GM23338 (cell line): Measurements from ENCODE around the gene NWD2. TPM values are rescaled to one million over a fixed set of nuclear protein-coding genes. Genes with fewer than 3 reads are reported as not detected.

Experiments
- ATAC-seq: fragments of 200-7000 bp; cut with Tn5 transposase; 3 replicates; pipeline ENCODE4 v1.9.1; 2020
- DNase-seq: peaks from one replicate; pipeline ENCODE4 v3.0.0-alpha.2; 2015; ENCODE audit warnings: low spot score
- H2AFZ ChIP-seq: fragments of 200-600 bp; sonication (generic); 2 replicates; pipeline ENCODE4 v1.8.0; 2016; ENCODE audit warnings: antibody characterized with exemption, mild to moderate bottlenecking, moderate library complexity
- H3F3A ChIP-seq: fragments of 200-600 bp; sonication (generic); replicated peaks from 2 replicates; pipeline ENCODE4 v1.8.0; 2017; ENCODE audit warnings: antibody characterized with exemption, mixed run types, low read depth
- H3K27ac ChIP-seq: fragments of 200-600 bp; sonication (generic); 2 replicates; pipeline ENCODE4 v1.6.1; 2016; ENCODE audit warnings: low read depth
- H3K27me3 ChIP-seq: fragments of 200-600 bp; sonication (generic); 2 replicates; pipeline ENCODE4 v1.8.0; 2016; ENCODE audit warnings: mild to moderate bottlenecking, mixed run types, moderate library complexity; ENCODE audit not compliant: insufficient read depth
- H3K36me3 ChIP-seq: fragments of 200-600 bp; sonication (generic); 2 replicates; pipeline ENCODE4 v1.8.0; 2016; ENCODE audit warnings: mild to moderate bottlenecking; ENCODE audit not compliant: insufficient read depth
- H3K4me1 ChIP-seq: fragments of 200-600 bp; sonication (generic); 2 replicates; pipeline ENCODE4 v1.8.0; 2016; ENCODE audit warnings: mild to moderate bottlenecking, moderate library complexity; ENCODE audit not compliant: insufficient read depth
- H3K4me2 ChIP-seq: fragments of 200-600 bp; sonication (generic); 2 replicates; pipeline ENCODE4 v1.7.1; 2017; ENCODE audit warnings: mixed run types
- H3K4me3 ChIP-seq: fragments of 200-600 bp; sonication (generic); 2 replicates; pipeline ENCODE4 v1.6.1; 2016; ENCODE audit warnings: mixed run types
- H3K79me2 ChIP-seq: fragments of 200-600 bp; sonication (generic); replicated peaks from 2 replicates; pipeline ENCODE4 v1.8.0; 2017; ENCODE audit warnings: mild to moderate bottlenecking; ENCODE audit not compliant: insufficient read depth
- H3K9me2 ChIP-seq: fragments of 200-600 bp; sonication (generic); 2 replicates; pipeline ENCODE4 v1.8.0; 2017; ENCODE audit not compliant: insufficient read depth
- H4K20me1 ChIP-seq: fragments of 200-600 bp; sonication (generic); replicated peaks from 2 replicates; pipeline ENCODE4 v1.8.0; 2017; ENCODE audit warnings: mild to moderate bottlenecking; ENCODE audit not compliant: insufficient read depth
- H3K27ac Mint-ChIP-seq: 2 replicates; pipeline ENCODE4 v1.8.0; 2020; ENCODE audit warnings: inconsistent platforms, mild to moderate bottlenecking, moderate library complexity, mixed read lengths
- H3K27me3 Mint-ChIP-seq: 3 replicates; pipeline ENCODE4 v1.8.0; 2022; ENCODE audit warnings: low read depth, mild to moderate bottlenecking, moderate library complexity, mixed read lengths, inconsistent platforms; ENCODE audit not compliant: insufficient read depth, poor library complexity
- H3K36me3 Mint-ChIP-seq: 3 replicates; pipeline ENCODE4 v1.8.0; 2021; ENCODE audit warnings: low read depth, mild to moderate bottlenecking, inconsistent platforms, moderate library complexity, mixed read lengths
- H3K4me1 Mint-ChIP-seq: 3 replicates; pipeline ENCODE4 v1.8.0; 2020; ENCODE audit warnings: mild to moderate bottlenecking, inconsistent platforms, mixed read lengths
- H3K4me3 Mint-ChIP-seq: 3 replicates; pipeline ENCODE4 v1.8.0; 2021; ENCODE audit warnings: moderate library complexity, mild to moderate bottlenecking, inconsistent platforms, mixed read lengths
- H3K9me3 Mint-ChIP-seq: 3 replicates; pipeline ENCODE4 v1.8.0; 2020; ENCODE audit warnings: moderate library complexity, mild to moderate bottlenecking, inconsistent platforms, mixed read lengths
- CREB1 ChIP-seq: fragments of 250-450 bp; sonication (Bioruptor Pico); IDR thresholded peaks from 2 replicates; pipeline ENCODE4 v1.5.0; 2020; ENCODE audit warnings: low read depth, mild to moderate bottlenecking, moderate library complexity
- NANOG ChIP-seq: IDR thresholded peaks from 2 replicates; pipeline ENCODE4 v1.6.1; 2016; ENCODE audit warnings: antibody characterized with exemption, borderline replicate concordance
- POLR2AphosphoS5 ChIP-seq: IDR thresholded peaks from 2 replicates; pipeline ENCODE4 v1.6.1; 2016; ENCODE audit warnings: antibody characterized with exemption, low read depth
- polyA plus RNA-seq: library from polyadenylated mRNA; unstranded; fragments of >200 nt; fragmentation: Nextera tagmentation; extraction: Ambion mirVana; gene quantifications from 2 replicates; pipeline ENCODE4 v1.2.1, GENCODE V29; 2016
- total RNA-seq: library from RNA; depleted of rRNA; stranded (reverse); fragments of >200 nt; shearing (Covaris generic); gene quantifications from 2 replicates; pipeline ENCODE4 v1.2.3, GENCODE V29; 2014
- TF ChIP-seq, protein P1 (sequence below): fragments of 250-450 bp; sonication (Bioruptor Pico); IDR thresholded peaks from 2 replicates; pipeline ENCODE4 v1.5.0; 2020; ENCODE audit warnings: mild to moderate bottlenecking, moderate library complexity
- TF ChIP-seq, protein P2 (sequence below), 2 experiments: fragments of 200-600 bp in 1 of 2; sonication (generic) in 1 of 2; conservative IDR thresholded peaks; 2 replicates each; pipeline versions ENCODE4 v1.5.1 to v1.6.1; 2016 to 2017; ENCODE audit warnings: antibody characterized with exemption in 2 of 2, low read depth in 2 of 2, mild to moderate bottlenecking in 2 of 2, moderate library complexity in 1 of 2

Gene NWD2
- total and polyA plus RNA-seq, 2 experiments from 2014 or later, result 0.07 TPM; not detected in 1

DNA sequence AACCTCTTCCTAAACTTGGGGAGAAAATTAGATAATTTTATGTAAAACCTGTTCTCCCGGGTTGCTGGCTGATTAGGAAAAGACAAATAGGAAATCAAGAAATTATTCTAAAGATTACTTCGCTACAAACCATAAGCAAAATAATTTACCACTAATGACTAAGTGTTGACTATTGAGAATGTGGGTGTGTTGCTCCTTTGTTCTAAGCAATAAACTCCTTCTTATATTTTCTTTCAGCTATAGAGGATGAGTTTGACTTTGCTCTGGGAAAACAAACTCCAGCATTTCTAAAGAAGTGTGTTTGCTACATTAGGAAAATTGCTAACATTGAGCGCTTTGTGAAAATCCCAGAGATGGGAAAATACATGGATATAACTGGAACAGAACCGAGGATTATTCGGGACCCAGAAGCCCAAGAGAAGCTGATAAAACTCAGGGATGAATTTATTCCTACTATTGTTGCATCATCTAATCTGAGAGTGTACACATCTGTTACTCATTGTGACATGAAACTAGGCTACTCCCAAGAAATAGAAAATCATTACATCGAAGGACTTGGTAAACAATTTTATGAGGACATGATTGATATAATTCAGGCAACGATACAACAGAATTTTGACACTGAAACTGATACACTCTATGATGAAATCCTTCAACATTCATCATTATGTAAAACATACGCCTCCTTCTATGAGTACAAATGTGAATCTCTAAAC is 194.2 kb downstream of the NWD2 start (continued):
- TF ChIP-seq, protein P1, sequence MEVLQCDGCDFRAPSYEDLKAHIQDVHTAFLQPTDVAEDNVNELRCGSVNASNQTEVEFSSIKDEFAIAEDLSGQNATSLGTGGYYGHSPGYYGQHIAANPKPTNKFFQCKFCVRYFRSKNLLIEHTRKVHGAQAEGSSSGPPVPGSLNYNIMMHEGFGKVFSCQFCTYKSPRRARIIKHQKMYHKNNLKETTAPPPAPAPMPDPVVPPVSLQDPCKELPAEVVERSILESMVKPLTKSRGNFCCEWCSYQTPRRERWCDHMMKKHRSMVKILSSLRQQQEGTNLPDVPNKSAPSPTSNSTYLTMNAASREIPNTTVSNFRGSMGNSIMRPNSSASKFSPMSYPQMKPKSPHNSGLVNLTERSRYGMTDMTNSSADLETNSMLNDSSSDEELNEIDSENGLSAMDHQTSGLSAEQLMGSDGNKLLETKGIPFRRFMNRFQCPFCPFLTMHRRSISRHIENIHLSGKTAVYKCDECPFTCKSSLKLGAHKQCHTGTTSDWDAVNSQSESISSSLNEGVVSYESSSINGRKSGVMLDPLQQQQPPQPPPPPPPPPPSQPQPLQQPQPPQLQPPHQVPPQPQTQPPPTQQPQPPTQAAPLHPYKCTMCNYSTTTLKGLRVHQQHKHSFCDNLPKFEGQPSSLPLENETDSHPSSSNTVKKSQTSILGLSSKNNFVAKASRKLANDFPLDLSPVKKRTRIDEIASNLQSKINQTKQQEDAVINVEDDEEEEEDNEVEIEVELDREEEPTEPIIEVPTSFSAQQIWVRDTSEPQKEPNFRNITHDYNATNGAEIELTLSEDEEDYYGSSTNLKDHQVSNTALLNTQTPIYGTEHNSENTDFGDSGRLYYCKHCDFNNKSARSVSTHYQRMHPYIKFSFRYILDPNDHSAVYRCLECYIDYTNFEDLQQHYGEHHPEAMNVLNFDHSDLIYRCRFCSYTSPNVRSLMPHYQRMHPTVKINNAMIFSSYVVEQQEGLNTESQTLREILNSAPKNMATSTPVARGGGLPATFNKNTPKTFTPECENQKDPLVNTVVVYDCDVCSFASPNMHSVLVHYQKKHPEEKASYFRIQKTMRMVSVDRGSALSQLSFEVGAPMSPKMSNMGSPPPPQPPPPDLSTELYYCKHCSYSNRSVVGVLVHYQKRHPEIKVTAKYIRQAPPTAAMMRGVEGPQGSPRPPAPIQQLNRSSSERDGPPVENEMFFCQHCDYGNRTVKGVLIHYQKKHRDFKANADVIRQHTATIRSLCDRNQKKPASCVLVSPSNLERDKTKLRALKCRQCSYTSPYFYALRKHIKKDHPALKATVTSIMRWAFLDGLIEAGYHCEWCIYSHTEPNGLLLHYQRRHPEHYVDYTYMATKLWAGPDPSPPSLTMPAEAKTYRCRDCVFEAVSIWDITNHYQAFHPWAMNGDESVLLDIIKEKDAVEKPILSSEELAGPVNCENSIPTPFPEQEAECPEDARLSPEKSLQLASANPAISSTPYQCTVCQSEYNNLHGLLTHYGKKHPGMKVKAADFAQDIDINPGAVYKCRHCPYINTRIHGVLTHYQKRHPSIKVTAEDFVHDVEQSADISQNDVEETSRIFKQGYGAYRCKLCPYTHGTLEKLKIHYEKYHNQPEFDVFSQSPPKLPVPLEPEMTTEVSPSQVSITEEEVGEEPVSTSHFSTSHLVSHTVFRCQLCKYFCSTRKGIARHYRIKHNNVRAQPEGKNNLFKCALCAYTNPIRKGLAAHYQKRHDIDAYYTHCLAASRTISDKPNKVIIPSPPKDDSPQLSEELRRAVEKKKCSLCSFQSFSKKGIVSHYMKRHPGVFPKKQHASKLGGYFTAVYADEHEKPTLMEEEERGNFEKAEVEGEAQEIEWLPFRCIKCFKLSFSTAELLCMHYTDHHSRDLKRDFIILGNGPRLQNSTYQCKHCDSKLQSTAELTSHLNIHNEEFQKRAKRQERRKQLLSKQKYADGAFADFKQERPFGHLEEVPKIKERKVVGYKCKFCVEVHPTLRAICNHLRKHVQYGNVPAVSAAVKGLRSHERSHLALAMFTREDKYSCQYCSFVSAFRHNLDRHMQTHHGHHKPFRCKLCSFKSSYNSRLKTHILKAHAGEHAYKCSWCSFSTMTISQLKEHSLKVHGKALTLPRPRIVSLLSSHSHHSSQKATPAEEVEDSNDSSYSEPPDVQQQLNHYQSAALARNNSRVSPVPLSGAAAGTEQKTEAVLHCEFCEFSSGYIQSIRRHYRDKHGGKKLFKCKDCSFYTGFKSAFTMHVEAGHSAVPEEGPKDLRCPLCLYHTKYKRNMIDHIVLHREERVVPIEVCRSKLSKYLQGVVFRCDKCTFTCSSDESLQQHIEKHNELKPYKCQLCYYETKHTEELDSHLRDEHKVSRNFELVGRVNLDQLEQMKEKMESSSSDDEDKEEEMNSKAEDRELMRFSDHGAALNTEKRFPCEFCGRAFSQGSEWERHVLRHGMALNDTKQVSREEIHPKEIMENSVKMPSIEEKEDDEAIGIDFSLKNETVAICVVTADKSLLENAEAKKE (CRISPR knock-in tag), result no peak
- no peak for TF ChIP-seq POLR2AphosphoS5

DNA sequence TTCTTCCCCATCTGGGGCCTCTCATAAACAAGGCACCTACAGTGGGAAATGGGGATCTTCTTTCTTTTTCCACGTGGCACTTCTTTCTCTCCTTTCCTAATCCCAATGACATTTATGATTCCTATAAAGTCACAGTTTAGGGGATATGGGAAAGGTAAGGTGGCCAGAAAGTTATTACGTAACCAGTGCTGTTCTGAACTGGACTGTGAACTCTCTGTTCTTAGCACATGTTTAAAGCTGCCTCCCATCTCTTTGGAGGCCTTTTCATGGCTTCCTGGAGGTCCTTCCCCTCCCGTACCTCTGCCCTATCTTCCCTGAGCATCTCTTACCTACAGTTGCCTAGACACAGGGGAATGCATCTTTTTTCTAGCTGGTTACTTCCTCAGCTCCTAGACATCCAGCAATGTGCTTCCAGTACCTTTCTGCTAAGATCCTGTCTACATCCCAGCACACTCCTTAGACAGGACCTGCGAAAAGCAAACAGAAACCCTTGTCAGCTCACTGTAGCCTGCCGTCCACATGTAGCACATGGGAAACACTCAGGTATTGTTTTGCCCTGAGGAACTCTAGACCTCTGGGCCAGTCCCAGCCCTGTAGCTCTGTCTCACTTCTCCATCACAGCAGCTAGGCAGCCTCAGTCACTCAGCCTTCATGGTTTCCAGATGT is 195.4 kb downstream of the NWD2 start:
- H3K27ac ChIP-seq, result no peak overlapping the region
- Mint-ChIP-seq H3K9me3 (no peaks in the 10 kb centered on the region), H3K4me1 (no peaks in the 10 kb centered on the region), H3K4me3 (no peak overlapping the region), H3K27ac (no peak overlapping the region), H3K36me3 (no peaks in the 10 kb centered on the region), H3K27me3 (peaks cover 2% of the 10 kb centered on the region)
- H3K4me1 ChIP-seq, result no peaks in the 10 kb centered on the region
- 0 out of 2 replicates have a peak, but pooled peaks cover 3% of the 10 kb centered on the region for H3K9me2 ChIP-seq
- H3F3A ChIP-seq, result no peaks in the 10 kb centered on the region
- no peak overlapping the region for H3K4me2 ChIP-seq
- DNase-seq (no peak), ATAC-seq (no peak)
- no peaks in the 10 kb centered on the region for H4K20me1 ChIP-seq
- no peak overlapping the region; the same call in 1 of the 2 replicates for H2AFZ ChIP-seq
- H3K4me3 ChIP-seq, result no peak overlapping the region
- no peaks in the 10 kb centered on the region for H3K27me3 ChIP-seq
- no peaks in the 10 kb centered on the region for H3K79me2 ChIP-seq
- no peaks in the 10 kb centered on the region for H3K36me3 ChIP-seq
- TF ChIP-seq, protein P2, sequence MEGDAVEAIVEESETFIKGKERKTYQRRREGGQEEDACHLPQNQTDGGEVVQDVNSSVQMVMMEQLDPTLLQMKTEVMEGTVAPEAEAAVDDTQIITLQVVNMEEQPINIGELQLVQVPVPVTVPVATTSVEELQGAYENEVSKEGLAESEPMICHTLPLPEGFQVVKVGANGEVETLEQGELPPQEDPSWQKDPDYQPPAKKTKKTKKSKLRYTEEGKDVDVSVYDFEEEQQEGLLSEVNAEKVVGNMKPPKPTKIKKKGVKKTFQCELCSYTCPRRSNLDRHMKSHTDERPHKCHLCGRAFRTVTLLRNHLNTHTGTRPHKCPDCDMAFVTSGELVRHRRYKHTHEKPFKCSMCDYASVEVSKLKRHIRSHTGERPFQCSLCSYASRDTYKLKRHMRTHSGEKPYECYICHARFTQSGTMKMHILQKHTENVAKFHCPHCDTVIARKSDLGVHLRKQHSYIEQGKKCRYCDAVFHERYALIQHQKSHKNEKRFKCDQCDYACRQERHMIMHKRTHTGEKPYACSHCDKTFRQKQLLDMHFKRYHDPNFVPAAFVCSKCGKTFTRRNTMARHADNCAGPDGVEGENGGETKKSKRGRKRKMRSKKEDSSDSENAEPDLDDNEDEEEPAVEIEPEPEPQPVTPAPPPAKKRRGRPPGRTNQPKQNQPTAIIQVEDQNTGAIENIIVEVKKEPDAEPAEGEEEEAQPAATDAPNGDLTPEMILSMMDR (conservative IDR thresholded peaks at IDR 0.05; ENCODE audit: low read depth in 2 of 2), result no peak
- no peak for TF ChIP-seq NANOG
- TF ChIP-seq, protein P1 (CRISPR knock-in tag), result no peak
- TF ChIP-seq CREB1 (CRISPR knock-in tag), result no peak
- TF ChIP-seq POLR2AphosphoS5, result no peak
